Measurements from ENCODE around the gene EXOC2.

EXOC2 gene

DNA sequence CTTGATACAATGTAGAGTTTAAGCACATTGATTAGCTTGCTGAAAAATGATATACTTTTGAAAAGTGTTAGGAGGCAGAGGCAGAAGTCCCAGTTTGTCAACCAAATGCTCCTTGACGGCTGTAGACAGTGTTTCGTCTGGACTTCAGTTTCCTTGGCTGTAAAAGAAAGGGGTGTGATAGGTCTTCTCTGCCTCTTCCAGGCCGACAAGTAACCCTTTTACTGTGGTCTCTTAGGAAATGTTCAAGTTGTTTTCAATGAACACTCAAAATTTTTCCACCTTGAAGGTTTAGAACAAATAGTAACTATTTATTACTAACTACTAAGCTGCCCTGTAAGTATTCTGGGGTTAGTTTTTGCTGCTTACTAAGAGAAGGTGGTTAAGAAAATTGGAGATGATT, 179.0 kb downstream of the EXOC2 start:
- DNase-seq = no peak

DNA sequence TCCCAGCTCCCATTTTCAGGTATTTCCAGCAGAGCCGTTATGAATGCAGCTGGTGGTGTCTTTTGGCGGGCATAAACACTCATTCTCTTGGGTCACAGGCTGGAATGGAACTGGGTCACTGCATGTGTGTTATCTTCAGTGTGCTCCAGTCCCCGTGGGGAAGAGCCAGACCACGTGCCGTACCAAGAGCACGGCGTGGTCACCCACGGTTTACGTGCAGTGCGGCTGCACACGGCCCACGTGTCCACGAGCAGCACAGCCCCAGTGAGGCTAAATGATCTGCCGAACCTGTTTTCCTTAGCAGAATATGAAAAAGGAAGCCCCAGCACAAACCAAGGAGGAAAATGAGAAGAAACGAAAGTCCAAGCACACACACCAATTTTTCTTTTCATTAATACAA, 179.9 kb downstream of the EXOC2 start:
- DNase-seq = no peak

- DNase-seq = no peak
Observed at GRCh38 chr6:511488-512137, 181.3 kb downstream of the EXOC2 start.

- no peak for DNase-seq
Observed at GRCh38 chr6:509676-510075, 183.3 kb downstream of the EXOC2 start.

DNA sequence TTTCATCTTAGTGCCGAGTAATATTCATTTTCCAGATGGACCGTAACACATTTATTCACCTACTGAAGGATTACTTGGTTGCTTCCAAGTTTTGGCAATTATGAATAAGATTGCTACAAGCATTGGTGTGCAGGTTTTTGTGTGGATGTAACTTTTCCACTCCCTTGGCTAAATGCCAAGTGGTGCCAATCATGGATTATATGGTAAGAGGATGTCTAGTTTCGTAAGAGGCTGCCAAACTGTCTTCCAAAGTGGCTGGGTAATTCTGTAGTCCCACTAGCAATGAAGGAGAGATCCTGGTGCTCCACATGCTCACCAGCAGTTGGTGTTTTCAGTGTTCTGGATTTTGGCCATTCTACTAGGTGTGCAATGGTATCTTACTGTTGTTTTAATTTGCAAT, 184.3 kb downstream of the EXOC2 start:
- no peak for DNase-seq

DNA sequence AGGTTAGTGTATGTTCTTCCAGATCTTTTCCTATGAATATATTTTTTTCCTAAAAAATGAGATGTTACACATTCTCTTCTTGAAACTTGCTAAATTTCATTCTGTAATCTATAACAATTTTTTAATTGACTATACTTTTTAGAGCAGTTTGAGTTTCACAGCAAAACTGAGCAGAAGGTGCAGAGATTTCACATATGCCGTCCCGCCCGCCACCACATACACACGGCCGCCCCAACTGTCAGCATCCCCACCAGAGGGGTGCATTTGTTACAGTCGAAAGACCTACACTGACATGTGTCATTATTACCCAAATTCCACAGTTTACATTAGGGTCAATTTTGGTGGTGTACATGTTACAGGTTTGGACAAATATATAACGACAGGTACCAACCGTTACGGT, 184.9 kb downstream of the EXOC2 start:
- DNase-seq = no peak

- DNase-seq = no peak
Observed at GRCh38 chr6:506920-507622, 185.9 kb downstream of the EXOC2 start.

- DNase-seq = no peak
Observed at GRCh38 chr6:506508-506907, 186.4 kb downstream of the EXOC2 start.

DNA sequence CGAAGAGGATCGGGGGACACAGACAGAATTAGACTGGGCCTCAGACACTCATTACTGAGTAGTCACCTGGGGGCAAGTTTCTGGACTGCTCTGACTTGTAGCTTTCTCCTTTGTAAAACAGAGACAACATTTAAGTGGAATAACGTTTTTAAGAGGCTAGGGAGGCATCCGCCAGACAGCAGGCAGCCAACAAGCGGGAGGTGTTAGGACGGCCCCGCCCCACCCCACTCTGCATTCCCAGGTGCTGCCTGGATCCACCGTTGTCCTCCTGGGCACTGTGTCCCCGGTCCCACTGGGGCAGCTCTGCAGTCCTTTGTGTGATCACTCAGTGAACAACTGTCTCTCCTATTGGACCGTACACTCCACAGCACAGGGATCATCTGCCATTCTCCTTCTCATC, 187.6 kb downstream of the EXOC2 start:
- no peak for DNase-seq

GRCh38 chr6:504446-504980, 188.4 kb downstream of the EXOC2 start:
- no peak for DNase-seq

DNA sequence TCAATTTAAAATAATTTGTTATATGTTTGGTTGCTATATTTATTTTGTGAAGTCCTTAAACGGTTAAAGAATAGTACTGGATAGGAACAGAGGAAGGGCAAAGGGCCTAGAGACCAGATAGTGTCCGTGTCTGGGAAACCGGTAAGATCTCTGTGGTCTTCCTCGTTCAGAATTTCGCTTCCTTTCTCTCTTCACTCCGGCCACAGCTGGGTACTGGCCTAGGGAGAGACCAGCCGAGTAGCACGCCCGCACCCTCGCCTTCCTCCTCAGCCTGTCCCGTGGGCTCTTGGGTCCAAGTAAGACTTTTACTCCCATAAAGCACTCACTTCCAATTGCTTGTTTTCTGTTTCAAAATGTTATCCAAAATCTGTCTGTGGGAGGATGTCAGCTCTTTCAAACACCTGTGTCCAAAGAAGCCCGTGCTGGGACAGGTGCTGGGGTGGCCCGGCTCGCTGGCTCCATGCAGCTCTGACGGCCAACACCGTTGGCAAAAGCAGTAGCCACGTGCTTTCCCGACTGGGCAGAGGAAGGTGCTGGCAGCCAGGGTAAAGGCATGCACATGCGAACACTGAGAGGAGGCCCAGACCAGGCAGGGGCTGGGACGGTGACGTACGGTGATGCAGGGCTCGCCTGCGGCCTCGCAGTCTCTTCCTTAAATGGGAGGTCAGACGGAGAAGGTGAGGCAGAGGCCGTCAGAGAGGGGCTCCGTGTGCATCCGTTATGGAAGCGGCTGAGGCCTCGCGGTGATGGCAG, 189.2 kb downstream of the EXOC2 start:
- DNase-seq = no peak

DNA sequence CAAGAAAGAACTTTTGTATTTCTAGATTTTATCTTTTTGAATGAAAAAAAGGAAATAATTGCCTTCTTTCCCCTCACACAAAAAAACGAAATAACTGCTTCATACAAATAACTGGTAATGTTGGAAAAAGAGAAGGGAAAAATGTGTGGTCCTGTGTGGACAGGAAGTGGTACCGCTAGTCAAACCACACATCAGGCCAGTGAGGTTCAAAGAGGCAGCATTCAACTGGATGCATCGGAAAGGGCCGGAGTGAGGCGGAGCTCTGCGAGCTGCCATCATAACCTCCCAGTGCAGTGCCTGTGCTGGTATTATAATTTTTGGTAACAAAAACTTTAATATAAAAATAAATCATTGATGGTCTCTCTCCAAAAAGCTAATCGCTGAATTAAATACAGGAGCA, 190.2 kb downstream of the EXOC2 start:
- DNase-seq = no peak

DNA sequence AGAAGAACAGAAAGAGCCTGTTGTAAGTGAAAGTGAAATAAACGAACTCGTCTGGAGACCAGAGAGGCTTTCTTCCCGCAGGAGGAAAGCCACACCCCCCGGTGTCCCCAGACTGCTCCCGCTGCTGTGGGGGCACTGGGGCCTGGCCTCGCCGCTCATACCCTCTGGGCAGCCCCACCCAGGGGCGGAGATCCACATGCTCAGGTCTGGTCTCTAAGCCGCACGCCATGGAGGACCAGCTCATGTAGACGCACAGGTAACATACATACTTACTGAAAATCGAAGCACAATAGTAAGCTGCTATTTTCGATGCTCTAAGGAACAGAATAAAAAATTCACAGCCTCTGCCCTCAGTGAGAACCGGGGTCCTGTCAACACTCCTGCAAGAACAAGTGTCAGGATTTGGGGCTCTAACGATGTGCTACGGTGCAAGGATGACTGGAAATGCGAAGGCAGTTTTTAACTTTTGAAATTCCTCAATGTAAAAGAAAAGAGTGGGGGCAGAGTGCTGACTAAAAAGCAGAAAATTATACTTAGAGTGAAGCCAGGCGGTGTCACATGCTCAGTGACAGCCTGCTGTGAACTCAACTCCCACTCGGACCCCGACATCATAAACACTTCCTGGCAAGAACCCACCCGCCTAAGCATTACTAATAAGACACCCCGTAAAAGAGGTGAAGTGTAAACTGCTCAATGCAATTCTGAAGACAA, 190.9 kb downstream of the EXOC2 start:
- DNase-seq = peak; percentile 44

DNA sequence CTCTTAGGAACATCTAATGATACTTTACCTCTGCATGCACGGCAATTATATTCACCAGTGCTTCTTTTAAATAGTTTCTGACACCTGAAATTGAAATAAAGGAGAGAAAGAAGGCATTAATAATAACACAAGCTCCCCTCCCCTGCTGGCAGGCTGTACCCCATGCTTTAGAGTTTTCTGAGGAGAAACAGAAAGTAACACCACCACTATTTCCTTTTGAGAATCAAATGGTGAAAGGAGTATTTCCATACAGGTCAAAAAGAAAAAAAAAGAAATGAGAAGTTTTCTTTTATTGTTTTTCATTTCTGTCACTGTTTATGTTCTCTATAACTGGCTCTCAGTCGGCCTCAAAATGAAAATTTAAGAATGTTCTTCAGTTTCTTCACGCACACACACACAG, 193.3 kb downstream of the EXOC2 start:
- no peak for DNase-seq

DNA sequence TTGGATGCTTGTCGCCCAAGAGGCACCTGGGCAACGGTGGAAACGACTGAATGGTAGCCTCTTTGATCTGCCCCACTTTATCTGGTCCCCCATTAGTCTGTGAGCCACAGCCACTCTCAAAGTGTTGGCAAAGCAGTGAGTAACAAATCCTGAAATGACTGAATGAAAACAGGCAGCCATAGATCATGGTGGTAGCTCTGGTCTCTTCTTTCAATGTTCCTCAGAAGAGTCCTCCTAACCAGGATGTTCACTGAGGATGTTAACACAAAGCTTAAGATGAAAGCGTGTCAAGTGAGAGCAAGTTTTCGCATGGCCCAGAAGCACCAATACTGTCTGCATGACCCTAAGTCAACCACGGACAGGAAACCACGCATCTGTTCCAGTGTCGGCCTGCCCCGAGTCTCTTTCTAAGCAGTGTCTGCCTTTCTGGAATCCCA, 194.1 kb downstream of the EXOC2 start:
- no peak for DNase-seq

- no peak for DNase-seq
Observed at GRCh38 chr6:497258-497657, 195.7 kb downstream of the EXOC2 start.

- DNase-seq = no peak
Observed at GRCh38 chr6:496649-497048, 196.3 kb downstream of the EXOC2 start.

DNA sequence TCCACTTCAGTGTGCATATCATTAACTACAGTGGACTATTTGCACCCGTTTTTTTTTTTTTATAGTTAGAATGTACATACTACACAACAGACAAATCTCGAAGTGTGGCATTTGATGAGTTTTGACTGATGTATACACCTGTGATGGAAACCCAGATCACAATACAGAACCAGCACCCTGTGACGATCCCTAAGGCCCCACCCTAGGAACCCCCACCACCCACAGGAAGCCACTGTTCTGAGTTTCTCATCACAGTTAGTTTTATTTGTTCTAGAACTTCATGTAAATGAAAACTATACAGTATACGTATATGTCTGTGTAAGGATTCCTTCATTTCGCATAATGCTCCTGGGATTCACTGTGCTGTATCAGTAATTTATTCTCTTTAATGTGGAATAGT, 198.5 kb downstream of the EXOC2 start:
- no peak for DNase-seq

- DNase-seq = no peak
Observed at GRCh38 chr6:493840-494239, 199.1 kb downstream of the EXOC2 start.

DNA sequence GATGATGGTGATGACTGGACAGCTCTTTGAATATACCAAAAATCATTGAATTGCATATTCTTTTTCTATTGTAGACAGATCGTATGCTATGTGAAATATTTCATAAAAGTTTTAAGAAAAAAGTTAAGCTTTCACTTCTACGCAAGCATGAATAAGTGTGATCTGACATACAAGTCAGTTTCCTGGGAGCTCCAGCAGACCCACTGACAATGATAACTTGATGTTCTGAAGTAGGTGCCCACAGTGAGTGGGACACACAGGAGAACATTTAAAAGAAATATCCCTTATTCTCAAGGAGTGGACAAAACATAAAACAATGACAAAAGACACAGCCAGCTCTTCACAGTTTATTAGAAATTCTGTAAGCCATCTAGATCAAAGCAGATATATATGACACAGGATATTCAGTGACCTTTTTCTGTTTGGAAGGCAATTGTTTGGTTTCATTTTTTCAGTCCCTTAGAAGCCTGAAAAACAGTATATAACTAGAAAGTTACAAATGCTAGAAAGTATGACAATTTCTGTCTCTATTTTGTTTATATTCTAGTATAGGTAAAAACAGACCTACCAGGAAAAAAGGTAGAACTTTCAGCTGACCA, 200.0 kb downstream of the EXOC2 start:
- no peak for DNase-seq

DNA sequence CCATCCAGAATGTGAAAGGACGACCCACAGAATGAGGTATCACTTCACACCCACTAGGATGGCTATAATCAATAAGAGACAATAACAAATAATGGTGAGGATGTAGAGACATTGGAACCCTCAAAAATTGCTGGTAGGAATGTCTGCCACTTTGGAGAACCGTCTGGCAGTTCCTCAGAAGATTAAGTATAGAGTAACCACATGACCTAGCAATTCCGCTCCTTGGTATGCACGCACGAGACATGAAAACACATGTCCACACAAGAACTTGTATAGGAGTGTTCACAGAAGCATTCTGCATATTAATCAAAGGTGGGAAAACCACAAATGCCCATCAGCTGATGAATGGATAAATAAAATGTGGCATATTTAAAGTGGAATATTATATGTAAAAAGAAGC, 200.8 kb downstream of the EXOC2 start:
- DNase-seq = no peak

- DNase-seq = peak; percentile 37
Observed at GRCh38 chr6:491233-491632, 201.7 kb downstream of the EXOC2 start.

Measured in activated effector memory CD4-positive, alpha-beta T cell treated with Interleukin-2 at 50 U/mL for 16 hours (primary cell).